Hematopoietic multipotent progenitor cell treated with erythropoietin and hydrocortisone succinate and interleukin-3 and kit ligand, for 4 days (in vitro differentiated cells): ENCODE results near the gene RASGRF1.
"Not testable (repeated sequence)": the region's sequence is repeated elsewhere in the genome, so short reads cannot be mapped to it uniquely, and the experiment has no call there.

ENCODE experiments used
- DNase-seq: peaks from one replicate; pipeline ENCODE4 v3.0.0-alpha.2; 2015

Gene RASGRF1

GRCh38 chr15:79035814-79036213 is 54.8 kb downstream of the RASGRF1 start:
- DNase-seq = no peak

GRCh38 chr15:79035111-79035601 is 55.4 kb downstream of the RASGRF1 start:
- no peak for DNase-seq

GRCh38 chr15:79034284-79034683 is 56.3 kb downstream of the RASGRF1 start:
- no peak for DNase-seq

- DNase-seq = peak; percentile 54
These were observed 57.9 kb downstream of the RASGRF1 start for GRCh38 chr15:79032656-79033055.

GRCh38 chr15:79031821-79032220 is 58.8 kb downstream of the RASGRF1 start:
- no peak for DNase-seq

GRCh38 chr15:79031201-79031600 is 59.4 kb downstream of the RASGRF1 start:
- DNase-seq = no peak

- no peak for DNase-seq
These were observed 60.1 kb downstream of the RASGRF1 start for GRCh38 chr15:79030470-79030869.

- peak; percentile 70 for DNase-seq
These were observed 62.1 kb downstream of the RASGRF1 start for GRCh38 chr15:79028411-79028964.

- no peak for DNase-seq
These were observed 62.8 kb downstream of the RASGRF1 start for GRCh38 chr15:79027532-79028410.

- no peak for DNase-seq
These were observed 64.8 kb downstream of the RASGRF1 start for GRCh38 chr15:79025802-79026201.

- peak; percentile 76 for DNase-seq
These were observed 65.4 kb downstream of the RASGRF1 start for GRCh38 chr15:79025201-79025600.

- not testable (repeated sequence) for DNase-seq
These were observed 66.1 kb downstream of the RASGRF1 start for GRCh38 chr15:79024493-79024892.

- no peak for DNase-seq
These were observed 66.7 kb downstream of the RASGRF1 start for GRCh38 chr15:79023918-79024317.

GRCh38 chr15:79023546-79023890 is 67.1 kb downstream of the RASGRF1 start:
- DNase-seq = no peak

GRCh38 chr15:79018960-79019359 is 71.6 kb downstream of the RASGRF1 start:
- DNase-seq = no peak

GRCh38 chr15:79017953-79018352 is 72.6 kb downstream of the RASGRF1 start:
- DNase-seq = no peak

GRCh38 chr15:79016527-79017170 is 73.9 kb downstream of the RASGRF1 start:
- DNase-seq = no peak

- DNase-seq = no peak
These were observed 75.2 kb downstream of the RASGRF1 start for GRCh38 chr15:79015416-79015815.

GRCh38 chr15:79010278-79010677 is 80.3 kb downstream of the RASGRF1 start:
- no peak for DNase-seq

- DNase-seq = no peak
These were observed 81.2 kb downstream of the RASGRF1 start for GRCh38 chr15:79009379-79009778.

- no peak for DNase-seq
These were observed 81.9 kb downstream of the RASGRF1 start for GRCh38 chr15:79008659-79009058.

GRCh38 chr15:79007066-79007465 is 83.5 kb downstream of the RASGRF1 start:
- peak; percentile 74 for DNase-seq

GRCh38 chr15:79006071-79006470 is 84.5 kb downstream of the RASGRF1 start:
- no peak for DNase-seq

- DNase-seq = peak; percentile 80
These were observed 86.2 kb downstream of the RASGRF1 start for GRCh38 chr15:79004336-79004735.
